SK-N-SH (cell line): ENCODE data around the gene NEU2. TPM values are rescaled to one million over a fixed set of nuclear protein-coding genes. Genes with fewer than 3 reads are reported as not detected.

Experiments
- CTCF ChIA-PET: fragments of 300-600, 350-600 bp; formaldehyde crosslinking; extraction: SDS; loops from one replicate; lab custom pipeline; 2021; lab: Yijun Ruan, JAX
- POLR2A ChIA-PET: fragments of 350-600 bp; sonication (Branson Sonifier 250); formaldehyde crosslinking; extraction: SDS; loops from one replicate; lab custom pipeline; 2020; ENCODE audit warnings: antibody characterized with exemption, inconsistent platforms; lab: Yijun Ruan, JAX
- DNase-seq: peaks from one replicate; pipeline ENCODE4 v3.0.0; 2012
- H2AFZ ChIP-seq: fragments of 200-600 bp; sonication (generic); 2 replicates; pipeline ENCODE4 v1.8.1; 2016; ENCODE audit warnings: antibody characterized with exemption, mild to moderate bottlenecking, low read depth
- H3F3A ChIP-seq: fragments of 200-600 bp; sonication (generic); replicated peaks from 2 replicates; pipeline ENCODE3; 2016; ENCODE audit warnings: antibody characterized with exemption, mild to moderate bottlenecking; ENCODE audit not compliant: insufficient read depth
- H3K27ac ChIP-seq, 2 experiments: fragments of 200-500 bp in 1 of 2; fragments of 200-600 bp in 1 of 2; sonication (Bioruptor generic) in 1 of 2; sonication (generic), shearing (Covaris generic) in 1 of 2; 2 replicates each; pipeline versions ENCODE4 v1.5.1 to v1.6.1; 2014 to 2016; ENCODE audit warnings: low read depth in 2 of 2, inconsistent platforms in 1 of 2, low read length in 1 of 2, mild to moderate bottlenecking in 1 of 2, mixed read lengths in 1 of 2
- H3K27me3 ChIP-seq: fragments of 200-600 bp; sonication (generic), shearing (Covaris generic); 2 replicates; pipeline ENCODE4 v1.6.1; 2016; ENCODE audit warnings: mixed run types; ENCODE audit not compliant: insufficient read depth
- H3K36me3 ChIP-seq, 2 experiments: fragments of 200-500 bp in 1 of 2; fragments of 200-600 bp in 1 of 2; sonication (Bioruptor generic) in 1 of 2; sonication (generic) in 1 of 2; replicated peaks in 1 of 2; 2 replicates each; pipeline versions ENCODE3 to v1.5.1; 2014 to 2016; ENCODE audit warnings: low read length in 1 of 2, mild to moderate bottlenecking in 1 of 2; ENCODE audit not compliant: insufficient read depth in 2 of 2, control insufficient read depth in 1 of 2
- H3K4me1 ChIP-seq, 2 experiments: fragments of 200-500 bp in 1 of 2; fragments of 200-600 bp in 1 of 2; sonication (Bioruptor generic) in 1 of 2; sonication (generic), shearing (Covaris generic) in 1 of 2; 2 replicates each; pipeline versions ENCODE4 v1.5.1 to v1.6.1; 2014 to 2016; ENCODE audit warnings: low read depth in 1 of 2, low read length in 1 of 2, mixed run types in 1 of 2; ENCODE audit not compliant: insufficient read depth in 2 of 2, control insufficient read depth in 1 of 2
- H3K4me2 ChIP-seq: fragments of 200-600 bp; sonication (generic), shearing (Covaris generic); 2 replicates; pipeline ENCODE4 v1.6.1; 2017; ENCODE audit warnings: mixed run types
- H3K4me3 ChIP-seq, 2 experiments: fragments of 200-500 bp in 1 of 2; fragments of 200-600 bp in 1 of 2; sonication (Bioruptor generic) in 1 of 2; sonication (generic), shearing (Covaris generic) in 1 of 2; 2 replicates each; pipeline versions ENCODE4 v1.5.1 to v1.8.1; 2014 to 2016; ENCODE audit warnings: low read depth in 2 of 2, inconsistent platforms in 1 of 2, low read length in 1 of 2, mild to moderate bottlenecking in 1 of 2, mixed read lengths in 1 of 2, moderate library complexity in 1 of 2
- H3K79me2 ChIP-seq: fragments of 200-600 bp; sonication (generic); 2 replicates; pipeline ENCODE4 v1.8.1; 2017; ENCODE audit warnings: mild to moderate bottlenecking; ENCODE audit not compliant: insufficient read depth
- H3K9ac ChIP-seq: fragments of 200-600 bp; sonication (generic); 2 replicates; pipeline ENCODE4 v1.6.1; 2017; ENCODE audit warnings: mixed run types
- H3K9me2 ChIP-seq: fragments of 200-600 bp; sonication (generic); 2 replicates; pipeline ENCODE4 v1.6.1; 2017; ENCODE audit warnings: mixed run types
- H3K9me3 ChIP-seq: fragments of 200-600 bp; sonication (generic); 2 replicates; pipeline ENCODE4 v1.6.1; 2017; ENCODE audit warnings: mixed run types, mild to moderate bottlenecking, moderate library complexity
- H4K20me1 ChIP-seq: fragments of 200-600 bp; sonication (generic); 2 replicates; pipeline ENCODE4 v1.6.1; 2017; ENCODE audit warnings: mild to moderate bottlenecking, mixed run types; ENCODE audit not compliant: insufficient read depth
- FOSL2 ChIP-seq: IDR thresholded peaks from 2 replicates; pipeline ENCODE4 v1.4.0; 2012; ENCODE audit warnings: low read depth, mild to moderate bottlenecking, moderate library complexity, borderline replicate concordance
- FOXM1 ChIP-seq: IDR thresholded peaks from 2 replicates; pipeline ENCODE4 v1.4.0; 2012; ENCODE audit warnings: low read depth, mild to moderate bottlenecking
- GATA2 ChIP-seq: sonication (generic); formaldehyde crosslinking; IDR thresholded peaks from 2 replicates; pipeline ENCODE4 v1.5.0; 2020; ENCODE audit warnings: mild to moderate bottlenecking, missing genetic modification reagents
- NRF1 ChIP-seq: IDR thresholded peaks from 2 replicates; pipeline ENCODE4 v1.6.1; 2012; ENCODE audit warnings: low read depth, mild to moderate bottlenecking, low read length
- POLR2AphosphoS5 ChIP-seq: IDR thresholded peaks from 2 replicates; pipeline ENCODE4 v1.6.1; 2012; ENCODE audit warnings: low read depth, low read length
- WGBS: methylation state at CpG from one replicate; pipeline ENCODE4 v1.1.6; 2017; ENCODE audit warnings: low lambda C conversion rate; 5-methylcytosine and 5-hydroxymethylcytosine counted together
- polyA plus RNA-seq, 3 experiments: library from polyadenylated mRNA; depleted of rRNA; stranded (reverse); fragments of >200 nt; gene quantifications; 2 replicates each; pipeline ENCODE4 v1.2.3, GENCODE V29; 2012
- TF ChIP-seq, protein P1 (sequence below): IDR thresholded peaks from 2 replicates; pipeline ENCODE4 v1.4.0; 2012; ENCODE audit warnings: low read depth
- TF ChIP-seq, protein P2 (sequence below): fragments of 200-600 bp; sonication (generic); IDR thresholded peaks from 2 replicates; pipeline ENCODE4 v1.6.1; 2017; ENCODE audit warnings: antibody characterized with exemption, mild to moderate bottlenecking, moderate library complexity
- TF ChIP-seq, protein P3 (sequence below): IDR thresholded peaks from 2 replicates; pipeline ENCODE4; 2012

The NEU2 gene
- polyA plus RNA-seq, 1 of the 3 experiments (the other 2 are of a cell fraction) = not detected

- Histone ChIP-seq H3K4me3 (no peak overlapping the region), H3K9me2 (no peaks in the 10 kb centered on the region), H3K9me3 (no peaks in the 10 kb centered on the region), H3K4me1 (no peaks in the 10 kb centered on the region), H3K4me2 (no peak overlapping the region), H3K36me3 (no peaks in the 10 kb centered on the region), H2AFZ (no peak overlapping the region), H3K9ac (no peak overlapping the region), H3K79me2 (no peaks in the 10 kb centered on the region), H3K27me3 (no peaks in the 10 kb centered on the region; the same call in 1 of the 2 replicates), H3K27ac (no peak overlapping the region), H3F3A (no peaks in the 10 kb centered on the region), H4K20me1 (no peaks in the 10 kb centered on the region)
- no peak for DNase-seq
- no peak for TF ChIP-seq FOXM1
- no peak for TF ChIP-seq FOSL2
- TF ChIP-seq NRF1 = no peak
- TF ChIP-seq, protein P1, sequence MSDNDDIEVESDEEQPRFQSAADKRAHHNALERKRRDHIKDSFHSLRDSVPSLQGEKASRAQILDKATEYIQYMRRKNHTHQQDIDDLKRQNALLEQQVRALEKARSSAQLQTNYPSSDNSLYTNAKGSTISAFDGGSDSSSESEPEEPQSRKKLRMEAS = no peak
- TF ChIP-seq, protein P2, sequence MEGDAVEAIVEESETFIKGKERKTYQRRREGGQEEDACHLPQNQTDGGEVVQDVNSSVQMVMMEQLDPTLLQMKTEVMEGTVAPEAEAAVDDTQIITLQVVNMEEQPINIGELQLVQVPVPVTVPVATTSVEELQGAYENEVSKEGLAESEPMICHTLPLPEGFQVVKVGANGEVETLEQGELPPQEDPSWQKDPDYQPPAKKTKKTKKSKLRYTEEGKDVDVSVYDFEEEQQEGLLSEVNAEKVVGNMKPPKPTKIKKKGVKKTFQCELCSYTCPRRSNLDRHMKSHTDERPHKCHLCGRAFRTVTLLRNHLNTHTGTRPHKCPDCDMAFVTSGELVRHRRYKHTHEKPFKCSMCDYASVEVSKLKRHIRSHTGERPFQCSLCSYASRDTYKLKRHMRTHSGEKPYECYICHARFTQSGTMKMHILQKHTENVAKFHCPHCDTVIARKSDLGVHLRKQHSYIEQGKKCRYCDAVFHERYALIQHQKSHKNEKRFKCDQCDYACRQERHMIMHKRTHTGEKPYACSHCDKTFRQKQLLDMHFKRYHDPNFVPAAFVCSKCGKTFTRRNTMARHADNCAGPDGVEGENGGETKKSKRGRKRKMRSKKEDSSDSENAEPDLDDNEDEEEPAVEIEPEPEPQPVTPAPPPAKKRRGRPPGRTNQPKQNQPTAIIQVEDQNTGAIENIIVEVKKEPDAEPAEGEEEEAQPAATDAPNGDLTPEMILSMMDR = no peak
- no peak for TF ChIP-seq GATA2 (CRISPR knock-in tag)
- TF ChIP-seq, protein P3, sequence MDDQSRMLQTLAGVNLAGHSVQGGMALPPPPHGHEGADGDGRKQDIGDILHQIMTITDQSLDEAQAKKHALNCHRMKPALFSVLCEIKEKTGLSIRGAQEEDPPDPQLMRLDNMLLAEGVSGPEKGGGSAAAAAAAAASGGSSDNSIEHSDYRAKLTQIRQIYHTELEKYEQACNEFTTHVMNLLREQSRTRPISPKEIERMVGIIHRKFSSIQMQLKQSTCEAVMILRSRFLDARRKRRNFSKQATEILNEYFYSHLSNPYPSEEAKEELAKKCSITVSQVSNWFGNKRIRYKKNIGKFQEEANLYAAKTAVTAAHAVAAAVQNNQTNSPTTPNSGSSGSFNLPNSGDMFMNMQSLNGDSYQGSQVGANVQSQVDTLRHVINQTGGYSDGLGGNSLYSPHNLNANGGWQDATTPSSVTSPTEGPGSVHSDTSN = no peak
- no peak for TF ChIP-seq POLR2AphosphoS5
- 80% methylated on average over 13 of the region's 13 CpGs for WGBS
- ChIA-PET POLR2A (no interaction called here), CTCF (interaction anchor here (2.0 kb wide), 1 partner anchor 30 kb away, joined by 6 read pairs; no protein-coding TSS in a partner anchor)
Measured at GRCh38 chr2:233084488-233084887, 52.0 kb downstream of the NEU2 start.

Other genes starting within 250 kb of the NEU2 start
- gene SNORC, start 162.4 kb upstream of the NEU2 start, polyA plus RNA-seq (2012; rRNA removed) = 1.2 and 1.3 TPM in 2 replicates
- gene NGEF, start 19.4 kb upstream of the NEU2 start, polyA plus RNA-seq (2012; rRNA removed) = 1.2 and 1.4 TPM in 2 replicates
- gene INPP5D, start 27.7 kb downstream of the NEU2 start, polyA plus RNA-seq (2012; rRNA removed) = 0.99 and 1.3 TPM in 2 replicates
- gene ATG16L1, start 219.0 kb downstream of the NEU2 start, polyA plus RNA-seq (2012; rRNA removed) = 22.2 and 32.2 TPM in 2 replicates